Astrocyte (in vitro differentiated cells and primary cell): ENCODE results near the gene ARHGAP28.

Source experiments
- EZH2 ChIP-seq: IDR thresholded peaks from 2 replicates; pipeline ENCODE4 v1.6.1; 2012; ENCODE audit warnings: mild to moderate bottlenecking, low read length, inconsistent platforms; ENCODE audit not compliant: insufficient read depth
- TF ChIP-seq, protein P1 (sequence below): IDR thresholded peaks from 2 replicates; pipeline ENCODE4 v1.5.1; 2011; ENCODE audit warnings: low read depth, mild to moderate bottlenecking, inconsistent platforms, low read length, moderate library complexity; ENCODE audit not compliant: insufficient read depth

- TF ChIP-seq, protein P1, sequence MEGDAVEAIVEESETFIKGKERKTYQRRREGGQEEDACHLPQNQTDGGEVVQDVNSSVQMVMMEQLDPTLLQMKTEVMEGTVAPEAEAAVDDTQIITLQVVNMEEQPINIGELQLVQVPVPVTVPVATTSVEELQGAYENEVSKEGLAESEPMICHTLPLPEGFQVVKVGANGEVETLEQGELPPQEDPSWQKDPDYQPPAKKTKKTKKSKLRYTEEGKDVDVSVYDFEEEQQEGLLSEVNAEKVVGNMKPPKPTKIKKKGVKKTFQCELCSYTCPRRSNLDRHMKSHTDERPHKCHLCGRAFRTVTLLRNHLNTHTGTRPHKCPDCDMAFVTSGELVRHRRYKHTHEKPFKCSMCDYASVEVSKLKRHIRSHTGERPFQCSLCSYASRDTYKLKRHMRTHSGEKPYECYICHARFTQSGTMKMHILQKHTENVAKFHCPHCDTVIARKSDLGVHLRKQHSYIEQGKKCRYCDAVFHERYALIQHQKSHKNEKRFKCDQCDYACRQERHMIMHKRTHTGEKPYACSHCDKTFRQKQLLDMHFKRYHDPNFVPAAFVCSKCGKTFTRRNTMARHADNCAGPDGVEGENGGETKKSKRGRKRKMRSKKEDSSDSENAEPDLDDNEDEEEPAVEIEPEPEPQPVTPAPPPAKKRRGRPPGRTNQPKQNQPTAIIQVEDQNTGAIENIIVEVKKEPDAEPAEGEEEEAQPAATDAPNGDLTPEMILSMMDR, result no peak
- TF ChIP-seq EZH2, result no peak
Measured at GRCh38 chr18:6796511-6796910, 67.0 kb downstream of the ARHGAP28 start.
